ENCODE data around the gene PSMD7.

The PSMD7 gene

DNA sequence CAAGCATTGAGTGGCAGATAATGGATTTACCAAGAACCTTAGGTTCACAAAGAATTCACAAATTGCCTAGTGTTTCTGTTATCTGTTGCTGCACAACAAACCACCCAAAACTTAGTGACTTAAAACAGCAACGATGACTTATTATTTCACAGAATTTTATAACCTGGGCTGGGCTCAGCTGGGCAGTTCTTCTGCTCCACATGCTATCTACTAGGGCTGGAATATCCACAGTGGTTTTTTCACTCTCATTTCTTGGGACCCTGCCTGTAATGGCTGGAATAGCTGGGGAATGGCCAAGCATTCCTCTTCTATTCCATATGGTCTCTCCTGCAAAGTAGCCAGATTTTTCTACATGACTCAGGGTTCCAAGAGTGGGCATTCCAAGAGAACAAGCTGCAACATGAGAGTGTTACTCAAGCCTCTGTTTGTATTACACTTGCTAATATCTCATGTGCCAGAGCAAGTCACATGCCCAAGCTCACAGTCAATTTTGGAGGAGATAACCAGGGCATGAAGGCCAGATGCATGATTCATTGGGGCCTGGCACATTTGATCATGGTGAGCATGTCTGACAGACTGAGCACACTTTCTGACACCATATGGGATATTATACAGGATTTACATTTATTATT is 4.9 kb upstream of the PSMD7 start:
- Histone ChIP-seq H3K27me3 (ENCODE audit: control insufficient read depth in 2 of 2, insufficient read depth in 2 of 2, low read length in 2 of 2) (no peaks in the 10 kb centered on the region), H3K4me3 (ENCODE audit: low read length in 2 of 2) (no peak overlapping the region), H3K9ac (ENCODE audit: low read depth in 1 of 2, low read length in 2 of 2) (no peak overlapping the region), H3K4me1 (ENCODE audit: control insufficient read depth in 2 of 2, insufficient read depth in 2 of 2, low read length in 2 of 2) (peaks cover 3 to 6% of the 10 kb centered on the region in 2 donors), H3K36me3 (ENCODE audit: control insufficient read depth in 2 of 2, insufficient read depth in 2 of 2, low read length in 2 of 2) (no peaks in the 10 kb centered on the region), H3K9me3 (ENCODE audit: control insufficient read depth in 2 of 2, low read length in 2 of 2) (peaks cover 0 to 2% of the 10 kb centered on the region in 2 donors), H3K27ac (ENCODE audit: low read depth in 2 of 2, low read length in 2 of 2) (no peak overlapping the region)

DNA sequence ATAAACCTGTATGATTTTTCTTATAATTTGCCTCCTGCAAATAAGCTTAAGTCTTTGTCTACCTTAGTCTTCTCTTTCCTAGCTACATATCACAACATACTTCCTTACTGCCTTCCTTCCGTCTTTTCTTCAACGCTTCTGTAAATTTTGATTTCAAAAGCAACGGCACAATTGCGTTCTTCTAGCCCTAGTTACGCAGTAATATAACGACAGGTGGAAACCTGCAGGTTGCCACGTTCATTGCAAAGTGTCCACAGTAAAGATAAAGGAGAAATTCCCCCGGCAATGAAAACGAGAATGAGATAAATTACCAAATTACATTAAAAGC is 546 bp upstream of the PSMD7 start:
- Histone ChIP-seq H3K36me3 (ENCODE audit: control insufficient read depth in 2 of 2, insufficient read depth in 2 of 2, low read length in 2 of 2) (peaks cover 17 to 20% of the 10 kb centered on the region in 2 donors), H3K4me1 (ENCODE audit: control insufficient read depth in 2 of 2, insufficient read depth in 2 of 2, low read length in 2 of 2) (peaks cover 13 to 19% of the 10 kb centered on the region in 2 donors), H3K9me3 (ENCODE audit: control insufficient read depth in 2 of 2, low read length in 2 of 2) (peaks cover 0 to 2% of the 10 kb centered on the region in 2 donors), H3K27ac (ENCODE audit: low read depth in 2 of 2, low read length in 2 of 2) (peak overlapping the region; percentile 98), H3K27me3 (ENCODE audit: control insufficient read depth in 2 of 2, insufficient read depth in 2 of 2, low read length in 2 of 2) (no peaks in the 10 kb centered on the region), H3K9ac (ENCODE audit: low read depth in 1 of 2, low read length in 2 of 2) (peak overlapping the region; percentile 90), H3K4me3 (ENCODE audit: low read length in 2 of 2) (peak overlapping the region; percentile 80 to 97)

DNA sequence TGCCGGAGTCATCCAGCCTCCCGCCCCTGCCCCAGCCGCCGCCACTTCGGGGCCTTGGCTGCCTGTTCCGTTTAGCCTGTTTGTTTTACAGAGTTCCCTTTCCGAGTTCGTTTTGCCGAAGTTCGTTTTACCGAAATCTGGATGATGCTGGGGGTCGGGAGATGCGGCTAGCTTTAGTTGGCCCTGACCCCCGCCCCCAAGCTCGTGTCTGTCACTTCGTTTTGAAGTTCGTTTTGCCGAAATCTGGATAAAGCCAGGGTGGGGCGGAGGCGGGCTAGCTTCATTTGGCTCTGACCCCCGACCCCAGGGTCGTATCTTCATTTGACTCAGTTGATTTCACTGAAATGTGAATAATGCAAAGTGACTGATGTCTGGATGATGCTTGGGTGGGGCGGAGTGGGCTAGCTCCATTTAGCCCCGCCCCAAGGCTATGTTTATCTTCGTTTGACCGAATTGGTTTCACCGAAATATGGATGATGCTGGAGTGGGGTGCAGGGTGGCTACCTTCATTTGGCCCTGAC is 591 bp downstream of the PSMD7 start:
- Histone ChIP-seq H3K27me3 (ENCODE audit: control insufficient read depth in 2 of 2, insufficient read depth in 2 of 2, low read length in 2 of 2) (no peaks in the 10 kb centered on the region), H3K4me3 (ENCODE audit: low read length in 2 of 2) (peak overlapping the region; percentile 80 to 97), H3K4me1 (ENCODE audit: control insufficient read depth in 2 of 2, insufficient read depth in 2 of 2, low read length in 2 of 2) (peaks cover 13 to 19% of the 10 kb centered on the region in 2 donors), H3K27ac (ENCODE audit: low read depth in 2 of 2, low read length in 2 of 2) (peak overlapping the region; percentile 98), H3K9me3 (ENCODE audit: control insufficient read depth in 2 of 2, low read length in 2 of 2) (no peaks in the 10 kb centered on the region), H3K9ac (ENCODE audit: low read depth in 1 of 2, low read length in 2 of 2) (peak overlapping the region; percentile 90), H3K36me3 (ENCODE audit: control insufficient read depth in 2 of 2, insufficient read depth in 2 of 2, low read length in 2 of 2) (peaks cover 28 to 31% of the 10 kb centered on the region in 2 donors)

DNA sequence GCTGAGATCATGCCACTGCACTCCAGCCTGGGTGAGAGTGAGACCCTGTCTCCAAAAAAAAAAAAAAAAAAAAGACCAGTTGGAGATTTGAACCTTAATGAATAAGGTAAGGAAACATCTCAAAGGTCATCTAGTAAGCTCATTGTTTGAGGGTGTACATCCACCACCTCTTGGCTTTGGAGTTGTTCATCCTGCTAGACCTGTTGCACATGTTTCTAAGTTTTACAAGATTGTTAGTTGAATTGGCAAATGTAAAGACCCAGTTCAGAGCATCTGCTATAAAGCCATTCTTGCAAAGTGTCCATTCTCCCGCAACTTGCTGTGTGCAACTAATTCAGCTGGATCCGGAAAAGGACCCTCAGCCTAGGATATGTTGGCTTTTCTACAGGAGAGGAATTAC is 1.5 kb downstream of the PSMD7 start:
- peaks cover 37 to 40% of the 10 kb centered on the region in 2 donors for H3K36me3 ChIP-seq (ENCODE audit: control insufficient read depth in 2 of 2, insufficient read depth in 2 of 2, low read length in 2 of 2)
- H3K9me3 ChIP-seq (ENCODE audit: control insufficient read depth in 2 of 2, low read length in 2 of 2) = no peaks in the 10 kb centered on the region
- H3K4me1 ChIP-seq (ENCODE audit: control insufficient read depth in 2 of 2, insufficient read depth in 2 of 2, low read length in 2 of 2) = peaks cover 13 to 19% of the 10 kb centered on the region in 2 donors
- H3K4me3 ChIP-seq (ENCODE audit: low read length in 2 of 2) = peak overlapping the region; percentile 80 to 97
- H3K27me3 ChIP-seq (ENCODE audit: control insufficient read depth in 2 of 2, insufficient read depth in 2 of 2, low read length in 2 of 2) = no peaks in the 10 kb centered on the region
- H3K9ac ChIP-seq (ENCODE audit: low read depth in 1 of 2, low read length in 2 of 2) = peak overlapping the region in 1 of 2 donors; percentile 90
- H3K27ac ChIP-seq (ENCODE audit: low read depth in 2 of 2, low read length in 2 of 2) = no peak overlapping the region

DNA sequence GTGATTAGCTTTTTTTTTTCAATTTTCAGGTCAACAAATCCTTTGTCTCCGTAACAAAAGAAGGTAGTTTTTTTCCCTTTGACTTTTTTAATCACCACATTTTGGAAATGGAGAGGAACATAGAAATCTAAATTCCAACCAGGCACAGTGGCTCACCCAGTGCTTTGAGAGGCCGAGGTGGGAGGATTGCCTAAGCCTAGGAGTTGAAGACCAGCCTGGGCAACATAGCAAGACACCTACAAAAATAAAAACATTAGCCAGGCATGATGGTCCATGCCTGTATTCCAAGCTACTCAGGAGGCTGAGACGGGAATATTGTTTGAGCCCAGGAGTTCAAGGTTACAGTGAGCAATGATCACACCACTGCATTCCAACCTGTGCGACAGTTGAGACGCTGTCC is 5.7 kb downstream of the PSMD7 start:
- Histone ChIP-seq H3K27me3 (ENCODE audit: control insufficient read depth in 2 of 2, insufficient read depth in 2 of 2, low read length in 2 of 2) (no peaks in the 10 kb centered on the region), H3K4me1 (ENCODE audit: control insufficient read depth in 2 of 2, insufficient read depth in 2 of 2, low read length in 2 of 2) (peaks cover 11 to 16% of the 10 kb centered on the region in 2 donors)

DNA sequence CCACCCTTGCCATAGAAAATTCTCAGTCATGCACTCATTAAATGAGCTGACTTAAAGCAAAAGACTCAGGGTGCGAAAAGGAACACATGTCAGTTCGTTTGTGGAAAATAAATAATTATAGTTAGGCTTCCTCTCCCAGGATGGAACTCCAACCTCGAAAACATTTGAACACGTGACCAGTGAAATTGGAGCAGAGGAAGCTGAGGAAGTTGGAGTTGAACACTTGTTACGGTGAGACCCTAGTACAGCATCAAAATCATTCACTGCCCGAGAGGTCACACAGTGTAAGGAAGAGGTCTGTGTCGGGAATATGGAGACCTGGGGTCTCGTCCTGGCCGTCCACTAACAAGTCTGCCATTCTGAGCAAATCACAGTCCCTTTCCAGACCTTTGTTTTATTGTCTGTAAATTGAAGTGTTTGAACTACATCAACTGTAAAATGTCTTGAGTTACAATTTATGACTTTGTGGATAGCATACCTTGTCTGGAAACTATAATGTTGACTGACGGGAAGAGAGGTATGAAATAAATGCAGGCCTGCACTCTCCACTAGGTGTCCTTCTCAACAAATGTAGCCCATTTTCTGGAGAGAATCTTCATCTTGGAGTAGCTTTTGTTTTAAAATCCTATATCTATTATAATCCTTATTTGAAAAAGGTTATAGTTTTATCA is 7.7 kb downstream of the PSMD7 start:
- Histone ChIP-seq H3K27me3 (ENCODE audit: control insufficient read depth in 2 of 2, insufficient read depth in 2 of 2, low read length in 2 of 2) (no peaks in the 10 kb centered on the region), H3K27ac (ENCODE audit: low read depth in 2 of 2, low read length in 2 of 2) (no peak overlapping the region), H3K4me3 (ENCODE audit: low read length in 2 of 2) (no peak overlapping the region), H3K36me3 (ENCODE audit: control insufficient read depth in 2 of 2, insufficient read depth in 2 of 2, low read length in 2 of 2) (peaks cover 72 to 76% of the 10 kb centered on the region in 2 donors), H3K4me1 (ENCODE audit: control insufficient read depth in 2 of 2, insufficient read depth in 2 of 2, low read length in 2 of 2) (peaks cover 0 to 4% of the 10 kb centered on the region in 2 donors), H3K9ac (ENCODE audit: low read depth in 1 of 2, low read length in 2 of 2) (no peak overlapping the region), H3K9me3 (ENCODE audit: control insufficient read depth in 2 of 2, low read length in 2 of 2) (no peaks in the 10 kb centered on the region)

More for the DNA sequence above, 5.7 kb downstream of the PSMD7 start:
- Histone ChIP-seq H3K9ac (ENCODE audit: low read depth in 1 of 2, low read length in 2 of 2) (no peak overlapping the region), H3K9me3 (ENCODE audit: control insufficient read depth in 2 of 2, low read length in 2 of 2) (no peaks in the 10 kb centered on the region), H3K27ac (ENCODE audit: low read depth in 2 of 2, low read length in 2 of 2) (no peak overlapping the region), H3K4me3 (ENCODE audit: low read length in 2 of 2) (no peak overlapping the region), H3K36me3 (ENCODE audit: control insufficient read depth in 2 of 2, insufficient read depth in 2 of 2, low read length in 2 of 2) (peaks cover 74 to 76% of the 10 kb centered on the region in 2 donors)

DNA sequence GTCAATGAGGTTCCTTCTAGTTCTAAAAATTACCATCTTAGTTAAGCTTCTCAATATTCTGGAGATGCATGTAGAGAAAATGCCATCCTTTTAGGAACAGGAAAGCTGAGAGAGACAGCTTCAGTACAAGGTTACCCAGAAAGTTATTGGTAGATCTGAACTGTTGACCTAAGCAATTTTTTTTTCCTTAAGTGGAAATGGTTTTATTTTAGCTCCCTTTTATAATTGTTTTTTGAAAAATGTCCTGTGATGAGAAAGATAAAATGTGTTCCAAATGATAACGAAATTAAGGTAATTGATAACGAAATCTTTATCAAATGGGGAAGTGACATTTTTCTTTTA is 8.2 kb downstream of the PSMD7 start:
- Histone ChIP-seq H3K9ac (ENCODE audit: low read depth in 1 of 2, low read length in 2 of 2) (no peak overlapping the region), H3K4me3 (ENCODE audit: low read length in 2 of 2) (no peak overlapping the region), H3K36me3 (ENCODE audit: control insufficient read depth in 2 of 2, insufficient read depth in 2 of 2, low read length in 2 of 2) (peaks cover 69 to 72% of the 10 kb centered on the region in 2 donors), H3K9me3 (ENCODE audit: control insufficient read depth in 2 of 2, low read length in 2 of 2) (no peaks in the 10 kb centered on the region), H3K27ac (ENCODE audit: low read depth in 2 of 2, low read length in 2 of 2) (no peak overlapping the region), H3K27me3 (ENCODE audit: control insufficient read depth in 2 of 2, insufficient read depth in 2 of 2, low read length in 2 of 2) (no peaks in the 10 kb centered on the region), H3K4me1 (ENCODE audit: control insufficient read depth in 2 of 2, insufficient read depth in 2 of 2, low read length in 2 of 2) (peaks cover 0 to 4% of the 10 kb centered on the region in 2 donors)

DNA sequence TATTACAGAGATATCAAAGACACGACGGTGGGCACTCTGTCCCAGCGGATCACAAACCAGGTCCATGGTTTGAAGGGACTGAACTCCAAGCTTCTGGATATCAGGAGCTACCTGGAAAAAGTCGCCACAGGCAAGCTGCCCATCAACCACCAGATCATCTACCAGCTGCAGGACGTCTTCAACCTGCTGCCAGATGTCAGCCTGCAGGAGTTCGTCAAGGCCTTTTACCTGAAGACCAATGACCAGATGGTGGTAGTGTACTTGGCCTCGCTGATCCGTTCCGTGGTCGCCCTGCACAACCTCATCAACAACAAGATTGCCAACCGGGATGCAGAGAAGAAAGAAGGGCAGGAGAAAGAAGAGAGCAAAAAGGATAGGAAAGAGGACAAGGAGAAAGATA is 8.7 kb downstream of the PSMD7 start:
- H3K27ac ChIP-seq (ENCODE audit: low read depth in 2 of 2, low read length in 2 of 2) = no peak overlapping the region
- no peak overlapping the region for H3K9ac ChIP-seq (ENCODE audit: low read depth in 1 of 2, low read length in 2 of 2)
- H3K36me3 ChIP-seq (ENCODE audit: control insufficient read depth in 2 of 2, insufficient read depth in 2 of 2, low read length in 2 of 2) = peaks cover 67% of the 10 kb centered on the region in 2 donors
- no peak overlapping the region for H3K4me3 ChIP-seq (ENCODE audit: low read length in 2 of 2)
- H3K9me3 ChIP-seq (ENCODE audit: control insufficient read depth in 2 of 2, low read length in 2 of 2) = no peaks in the 10 kb centered on the region
- no peaks in the 10 kb centered on the region for H3K27me3 ChIP-seq (ENCODE audit: control insufficient read depth in 2 of 2, insufficient read depth in 2 of 2, low read length in 2 of 2)
- H3K4me1 ChIP-seq (ENCODE audit: control insufficient read depth in 2 of 2, insufficient read depth in 2 of 2, low read length in 2 of 2) = peaks cover 0 to 4% of the 10 kb centered on the region in 2 donors

DNA sequence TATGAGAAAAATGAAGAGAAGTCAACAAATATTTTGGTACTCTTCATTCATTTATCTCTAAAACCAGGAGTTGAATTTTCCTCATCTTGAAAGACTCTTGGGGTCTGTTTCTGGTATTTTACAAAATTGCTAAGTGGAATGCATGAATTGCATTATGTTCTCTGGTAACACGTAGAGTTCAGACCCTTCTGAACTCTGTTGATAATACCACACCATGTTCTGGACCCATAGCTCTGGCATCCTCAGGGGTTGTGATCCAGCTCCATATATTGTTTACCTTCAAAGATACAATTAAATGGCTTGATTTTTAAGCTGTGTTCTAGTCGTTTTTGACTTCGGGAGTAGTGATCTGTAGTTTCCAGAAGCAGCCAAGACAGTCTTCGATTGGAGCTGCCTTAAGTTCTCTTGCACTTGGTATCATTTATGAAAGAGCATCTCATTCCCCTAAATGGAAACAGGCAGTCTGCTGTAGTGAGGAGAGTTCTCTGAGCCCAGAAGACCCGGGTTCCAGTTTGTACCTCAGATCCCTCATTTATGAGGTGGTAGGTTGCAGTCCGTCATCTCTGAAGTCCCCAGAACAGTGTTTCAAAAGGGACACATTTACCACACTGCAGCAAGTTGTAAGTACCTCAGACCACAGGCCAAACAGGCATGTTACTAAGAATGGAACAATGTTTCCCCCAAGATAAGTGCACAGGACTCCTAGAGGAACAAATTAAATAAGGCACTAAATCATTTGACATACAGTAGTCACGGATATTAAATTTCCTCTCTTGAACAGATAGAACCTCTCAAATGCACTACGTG is 9.6 kb downstream of the PSMD7 start:
- Histone ChIP-seq H3K4me1 (ENCODE audit: control insufficient read depth in 2 of 2, insufficient read depth in 2 of 2, low read length in 2 of 2) (peaks cover 0 to 4% of the 10 kb centered on the region in 2 donors), H3K36me3 (ENCODE audit: control insufficient read depth in 2 of 2, insufficient read depth in 2 of 2, low read length in 2 of 2) (peaks cover 58% of the 10 kb centered on the region in 2 donors), H3K27ac (ENCODE audit: low read depth in 2 of 2, low read length in 2 of 2) (no peak overlapping the region), H3K27me3 (ENCODE audit: control insufficient read depth in 2 of 2, insufficient read depth in 2 of 2, low read length in 2 of 2) (no peaks in the 10 kb centered on the region), H3K9ac (ENCODE audit: low read depth in 1 of 2, low read length in 2 of 2) (no peak overlapping the region), H3K4me3 (ENCODE audit: low read length in 2 of 2) (no peak overlapping the region), H3K9me3 (ENCODE audit: control insufficient read depth in 2 of 2, low read length in 2 of 2) (no peaks in the 10 kb centered on the region)

DNA sequence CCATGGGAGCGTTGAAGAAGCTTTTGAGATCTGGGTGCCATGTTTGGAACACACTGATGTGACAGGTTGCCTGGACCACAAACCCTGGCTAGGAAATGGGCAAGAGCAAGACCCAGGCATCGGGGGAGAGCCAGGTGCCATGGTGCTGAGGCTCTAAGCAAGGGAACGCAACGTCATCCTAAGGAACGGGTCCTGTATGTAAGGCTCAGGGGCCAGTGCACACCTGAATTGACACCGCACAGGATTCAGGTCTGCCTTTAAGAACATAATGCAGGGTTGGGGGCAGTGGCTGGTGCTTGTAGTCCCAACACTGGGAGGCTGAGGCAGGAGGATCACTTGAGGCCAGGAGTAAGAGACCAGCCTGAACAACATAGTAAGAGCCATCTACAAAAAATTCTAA is 10.8 kb downstream of the PSMD7 start:
- Histone ChIP-seq H3K4me3 (ENCODE audit: low read length in 2 of 2) (no peak overlapping the region), H3K27me3 (ENCODE audit: control insufficient read depth in 2 of 2, insufficient read depth in 2 of 2, low read length in 2 of 2) (no peaks in the 10 kb centered on the region), H3K9me3 (ENCODE audit: control insufficient read depth in 2 of 2, low read length in 2 of 2) (no peaks in the 10 kb centered on the region), H3K9ac (ENCODE audit: low read depth in 1 of 2, low read length in 2 of 2) (no peak overlapping the region), H3K4me1 (ENCODE audit: control insufficient read depth in 2 of 2, insufficient read depth in 2 of 2, low read length in 2 of 2) (peaks cover 0 to 4% of the 10 kb centered on the region in 2 donors), H3K27ac (ENCODE audit: low read depth in 2 of 2, low read length in 2 of 2) (no peak overlapping the region), H3K36me3 (ENCODE audit: control insufficient read depth in 2 of 2, insufficient read depth in 2 of 2, low read length in 2 of 2) (peaks cover 46 to 47% of the 10 kb centered on the region in 2 donors)

All from mucosa of rectum (tissue), 2 donors.